T-helper 2 cell treated with Interferon-gamma antibody and Interleukin-4, amounts not matched to agents 100 ng/mL and 5 ng/mL, for 36 hours (primary cell): Measurements from ENCODE around the gene DMWD. TPM values are rescaled to one million over a fixed set of nuclear protein-coding genes. Genes with fewer than 3 reads are reported as not detected.

Experiments used
- intact Hi-C: fragments of 100-400 bp; cut with micrococcal nuclease; formaldehyde crosslinking; loops from one replicate; pipeline ENCODE4 v1.15.1; 2023
- total RNA-seq: library from RNA; stranded (reverse); gene quantifications from 2 replicates; pipeline ENCODE4 v1.2.3, GENCODE V29; 2022

DMWD gene
- total RNA-seq, 1 donor from 2014 or later, result 26.2 TPM

- intact Hi-C loops, result no loop called here
These were observed 3.4 kb downstream of the DMWD start for GRCh38 chr19:45789035-45789786.

DNA sequence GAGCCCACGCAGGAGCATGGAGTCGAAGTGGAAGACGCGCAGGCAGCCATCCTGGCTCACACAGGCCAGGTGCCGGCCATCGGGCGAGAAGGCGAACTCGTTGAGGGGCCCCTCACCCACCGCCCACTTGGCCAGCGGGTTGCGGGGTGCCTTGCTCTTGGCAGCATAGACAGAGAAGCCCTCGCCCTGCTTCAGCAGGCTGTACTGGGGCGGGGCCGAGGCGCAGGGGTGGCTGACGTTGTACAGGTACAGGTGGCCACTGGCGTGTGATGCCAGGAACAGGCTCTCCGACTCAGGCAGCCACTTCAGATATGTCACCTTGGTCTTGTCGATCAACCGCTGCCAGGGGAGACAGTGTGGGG, 6.1 kb downstream of the DMWD start:
- intact Hi-C loops, result no loop called here

DNA sequence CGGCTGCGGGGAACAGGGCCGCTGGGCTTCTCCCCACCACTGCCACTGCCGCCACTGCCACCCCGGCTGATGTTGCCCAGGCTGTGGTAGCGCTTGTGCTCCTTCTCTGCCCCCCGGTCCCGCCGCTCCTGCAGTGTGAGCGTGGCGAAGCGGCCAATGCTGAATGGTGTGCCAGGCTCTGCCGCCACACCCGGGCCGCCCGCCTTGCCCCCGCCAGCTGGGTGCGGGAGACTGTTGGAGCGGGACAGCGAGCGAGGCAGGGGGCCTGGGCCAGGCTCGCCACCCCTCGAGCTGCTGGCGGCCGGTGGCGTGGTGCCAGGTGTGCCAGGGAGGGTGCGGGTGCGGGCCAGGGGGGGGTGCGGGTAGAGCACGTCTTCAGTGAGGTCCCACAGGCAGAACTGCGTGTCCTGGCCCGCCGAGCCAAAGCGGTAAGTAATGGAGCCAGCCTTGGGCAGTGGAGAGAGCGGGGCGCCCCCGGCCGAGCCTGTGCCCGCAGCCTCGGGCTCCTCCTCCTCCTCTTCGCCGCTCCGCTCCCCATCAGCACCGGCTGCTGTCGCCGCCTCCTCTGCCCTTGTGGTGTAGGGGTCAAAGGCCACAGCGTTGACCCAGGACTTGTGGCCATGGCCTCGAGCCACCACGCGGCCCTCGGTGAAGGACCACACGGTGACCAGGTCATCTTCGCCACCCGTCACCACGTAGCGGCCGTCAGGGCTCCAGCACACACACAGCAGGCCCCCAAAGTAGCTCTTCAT, 6.7 kb downstream of the DMWD start:
- intact Hi-C loops, result no loop called here

DNA sequence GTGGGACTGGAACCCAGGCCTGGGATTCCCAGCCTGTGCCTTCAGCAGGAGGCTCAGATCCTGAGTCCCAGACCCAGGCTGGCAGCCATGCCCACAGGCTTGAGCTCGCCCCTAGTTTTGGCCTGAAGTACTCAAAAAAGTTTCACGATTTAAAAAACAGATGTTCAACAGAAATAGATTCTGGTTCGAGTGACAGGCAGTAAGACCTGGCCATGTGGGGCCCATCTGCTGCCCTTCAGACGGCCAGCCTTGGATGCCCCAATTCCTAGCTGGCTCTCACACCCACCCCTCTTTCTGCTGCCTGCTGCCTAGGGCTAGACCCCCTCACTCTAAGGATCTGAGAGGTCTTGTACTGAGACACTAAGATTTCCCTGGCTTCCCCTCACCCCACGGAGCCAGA, 7.5 kb downstream of the DMWD start:
- intact Hi-C loops, result no loop called here

GRCh38 chr19:45784096-45784495, 8.5 kb downstream of the DMWD start:
- intact Hi-C loops, result no loop called here

GRCh38 chr19:45782820-45783785, 9.5 kb downstream of the DMWD start:
- intact Hi-C loops, result no loop called here

- intact Hi-C loops, result no loop called here
These were observed 10.4 kb downstream of the DMWD start, which contains the start of gene DMPK for GRCh38 chr19:45782162-45782691. Gene DMPK (minus strand): TSS chr19:45782490. CDS start chr19:45782352, 138 bp downstream.

DNA sequence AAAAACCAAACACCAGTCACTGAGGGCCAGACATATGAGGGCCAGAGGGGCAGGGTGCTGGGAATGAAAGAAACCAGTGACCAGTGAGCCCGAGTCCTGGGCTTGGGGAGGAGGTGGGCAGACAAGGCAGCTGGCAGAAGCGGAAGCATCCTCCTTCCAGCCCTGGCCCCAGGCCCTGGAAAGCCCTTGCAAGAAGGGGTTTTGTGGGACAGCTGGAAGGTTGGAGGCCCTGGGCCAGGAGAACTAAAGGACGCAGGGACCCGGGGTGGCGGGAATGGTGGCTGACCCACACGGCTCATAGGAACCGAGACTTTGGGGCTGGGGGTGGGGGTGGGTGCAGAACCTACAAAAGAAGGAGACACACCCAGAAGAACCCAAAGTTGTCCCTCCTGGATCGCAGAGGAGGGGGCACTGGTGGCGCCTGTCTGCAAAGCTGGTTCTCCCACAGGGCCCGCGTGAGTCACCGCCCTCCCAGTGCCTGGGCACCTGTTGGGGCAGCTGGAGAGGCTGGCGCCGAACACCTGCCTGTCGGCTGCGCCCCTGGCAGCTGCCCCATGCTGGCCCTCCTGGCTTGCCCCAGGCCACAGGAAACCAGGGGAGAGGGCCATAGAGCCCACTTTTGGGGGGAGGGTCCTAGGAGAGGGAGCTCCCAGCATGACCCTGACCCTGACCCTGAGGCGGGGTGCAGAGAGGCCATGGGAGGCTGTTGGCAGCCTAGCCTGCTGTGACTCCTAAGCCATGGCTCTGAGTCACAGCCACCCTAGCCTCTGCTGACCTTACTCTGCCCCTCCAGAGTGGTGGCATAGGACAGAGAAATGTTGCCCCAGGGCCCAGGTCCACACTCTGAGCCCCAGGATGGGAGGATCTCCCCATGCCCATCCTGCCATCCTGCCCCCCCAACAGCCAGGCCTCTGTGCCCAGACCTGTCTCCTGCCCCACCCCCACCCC, 11.2 kb downstream of the DMWD start:
- intact Hi-C loops, result no loop called here

- intact Hi-C loops, result no loop called here
These were observed 12.0 kb downstream of the DMWD start for GRCh38 chr19:45780448-45781213.

DNA sequence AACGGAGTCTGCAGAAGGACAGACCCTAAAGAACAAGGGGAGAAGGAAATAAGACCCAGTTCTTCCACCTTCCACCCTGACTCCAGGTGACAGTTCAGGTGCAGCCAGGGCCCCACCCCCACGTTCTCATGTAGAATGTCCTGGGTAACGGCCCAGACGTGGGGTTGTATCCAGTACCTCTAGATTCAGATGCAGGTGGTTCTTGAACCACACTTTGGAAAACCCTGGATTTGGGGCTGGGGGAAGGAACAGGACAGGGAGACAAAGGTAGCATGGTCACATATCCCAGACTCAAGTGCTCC, 12.5 kb downstream of the DMWD start:
- intact Hi-C loops, result no loop called here

GRCh38 chr19:45779231-45780145, 13.2 kb downstream of the DMWD start:
- intact Hi-C loops, result loop anchor here (1.0 kb wide), 1 partner anchor 9 kb away; no protein-coding TSS in a partner anchor

DNA sequence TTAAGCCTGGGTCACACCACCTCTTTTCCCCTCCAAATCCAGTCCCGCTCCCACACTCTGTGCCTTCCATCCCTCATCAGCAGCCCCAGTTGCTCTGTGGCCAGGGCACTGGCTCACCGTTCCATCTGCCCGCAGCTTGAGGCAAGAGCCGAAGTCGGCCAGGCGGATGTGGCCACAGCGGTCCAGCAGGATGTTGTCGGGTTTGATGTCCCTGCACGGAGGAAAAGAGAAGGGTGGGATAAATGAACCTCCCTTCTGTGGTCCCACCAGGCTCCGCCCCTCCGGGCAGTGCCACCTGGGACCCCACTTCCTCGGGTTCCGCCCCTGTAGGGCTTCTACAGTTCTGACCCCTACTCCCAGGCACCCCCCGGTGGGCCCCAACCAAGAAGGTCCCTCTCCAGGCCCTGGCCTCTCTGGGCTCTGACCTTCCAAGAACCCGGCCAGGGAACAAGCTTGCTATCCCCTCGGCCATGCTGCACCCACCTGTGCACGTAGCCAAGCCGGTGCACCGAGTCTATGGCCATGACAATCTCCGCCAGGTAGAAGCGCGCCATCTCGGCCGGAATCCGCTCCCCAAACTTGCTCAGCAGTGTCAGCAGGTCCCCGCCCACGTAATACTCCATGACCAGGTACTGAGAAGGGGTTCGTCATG, 14.5 kb downstream of the DMWD start:
- intact Hi-C loops, result no loop called here

GRCh38 chr19:45777395-45777961, 15.2 kb downstream of the DMWD start:
- intact Hi-C loops, result no loop called here

DNA sequence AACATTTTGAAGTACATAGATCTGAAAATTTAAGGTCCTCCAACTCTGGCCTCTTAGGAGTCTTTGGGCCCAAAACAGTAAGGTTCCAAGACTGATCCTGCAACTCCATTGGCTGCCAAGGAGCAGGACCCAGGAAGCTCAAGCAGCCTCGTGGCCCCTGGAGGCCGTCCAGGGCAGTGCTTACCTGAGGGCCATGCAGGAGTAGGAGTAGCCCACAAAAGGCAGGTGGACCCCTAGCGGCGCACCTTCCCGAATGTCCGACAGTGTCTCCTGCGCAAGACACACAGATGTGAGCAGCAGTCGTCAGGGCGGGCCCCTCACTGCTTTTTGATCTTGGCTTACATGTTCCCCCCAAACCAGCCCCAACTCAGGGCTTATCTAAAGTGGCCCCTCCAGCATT, 17.9 kb downstream of the DMWD start:
- intact Hi-C loops, result no loop called here

DNA sequence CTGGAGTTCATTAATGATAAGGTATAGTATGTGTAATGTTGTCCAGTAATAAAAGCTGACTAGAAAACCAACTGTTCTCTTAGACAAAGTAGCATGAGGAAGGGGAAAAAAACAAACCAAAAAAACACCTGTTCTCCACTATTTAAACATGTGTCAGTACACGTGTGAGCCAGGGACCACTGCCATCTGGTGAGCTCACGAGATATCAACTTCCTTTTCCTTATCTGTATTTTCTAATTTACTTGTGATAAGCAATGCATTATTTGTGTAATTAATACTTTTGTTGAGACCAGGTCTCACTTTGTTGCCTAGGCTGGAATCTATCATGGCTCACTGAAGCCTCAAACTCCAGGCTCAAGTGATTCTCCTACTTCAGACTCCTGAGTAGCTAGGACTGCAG, 19.3 kb downstream of the DMWD start:
- intact Hi-C loops, result no loop called here

DNA sequence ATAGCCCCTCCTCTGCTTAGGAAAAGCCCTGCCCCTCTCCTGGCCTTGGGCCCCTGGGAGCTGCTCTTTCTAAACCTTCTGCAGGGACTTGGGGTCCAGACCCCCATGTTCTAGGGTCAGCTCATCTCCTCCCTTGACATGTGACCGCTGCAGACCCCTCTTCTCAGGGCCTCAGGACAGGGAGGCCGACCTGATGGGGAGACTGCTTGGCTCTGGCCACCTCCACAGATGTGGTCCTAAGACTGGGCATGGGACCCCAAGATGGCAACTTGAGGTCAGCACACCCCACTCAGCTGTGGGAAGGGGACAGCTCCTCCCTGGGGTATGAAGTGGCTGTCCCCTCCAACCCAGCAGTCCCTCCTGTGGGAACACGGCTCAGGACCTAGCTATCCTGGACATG, 19.7 kb downstream of the DMWD start:
- intact Hi-C loops, result no loop called here

GRCh38 chr19:45772130-45772840, 20.4 kb downstream of the DMWD start:
- intact Hi-C loops, result no loop called here
